ENCODE results near the gene UNC5B.

Gene UNC5B

DNA sequence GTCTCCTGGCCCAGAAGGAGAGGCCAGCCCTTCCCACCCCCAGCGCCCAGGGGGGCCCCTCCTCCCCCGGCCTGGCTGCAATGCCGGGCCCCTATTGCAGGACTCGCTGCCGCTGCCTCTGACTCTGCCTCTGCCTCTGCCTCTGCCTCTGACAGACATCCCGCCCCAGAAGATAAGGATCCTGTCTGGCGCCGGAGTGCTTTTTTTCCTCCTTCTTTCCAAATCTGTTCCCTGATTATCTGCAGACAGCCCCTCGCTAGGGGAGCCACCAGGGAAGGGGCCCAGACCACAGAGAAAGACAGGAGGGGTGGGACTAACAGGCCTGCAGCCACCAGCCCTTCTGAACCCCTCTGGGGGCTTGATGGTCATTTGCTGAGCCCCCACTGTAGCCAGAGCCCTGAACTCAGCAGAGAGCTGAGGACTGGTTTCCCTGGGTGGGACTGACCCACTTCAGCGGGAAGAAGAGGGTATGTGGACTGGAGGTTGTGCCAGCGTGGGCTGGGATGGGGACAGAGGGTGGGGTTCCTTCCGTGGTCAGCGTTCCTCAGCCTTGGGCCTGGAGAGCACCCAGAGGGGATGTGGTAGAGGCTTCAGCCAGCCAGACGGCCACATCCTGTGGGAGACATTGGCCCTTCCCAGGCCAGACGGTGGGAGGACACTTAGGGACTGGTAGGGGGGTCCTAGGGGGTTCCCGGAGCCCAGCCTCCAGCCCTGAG lies 22.8 kb downstream of the UNC5B start:
- TF ChIP-seq GATA1 (IDR thresholded peaks at IDR 0.05; ENCODE audit: low read depth, low read length) (no peak), POLR2A (IDR thresholded peaks at IDR 0.05; ENCODE audit: low read length) (no peak)
- no peak for DNase-seq

DNA sequence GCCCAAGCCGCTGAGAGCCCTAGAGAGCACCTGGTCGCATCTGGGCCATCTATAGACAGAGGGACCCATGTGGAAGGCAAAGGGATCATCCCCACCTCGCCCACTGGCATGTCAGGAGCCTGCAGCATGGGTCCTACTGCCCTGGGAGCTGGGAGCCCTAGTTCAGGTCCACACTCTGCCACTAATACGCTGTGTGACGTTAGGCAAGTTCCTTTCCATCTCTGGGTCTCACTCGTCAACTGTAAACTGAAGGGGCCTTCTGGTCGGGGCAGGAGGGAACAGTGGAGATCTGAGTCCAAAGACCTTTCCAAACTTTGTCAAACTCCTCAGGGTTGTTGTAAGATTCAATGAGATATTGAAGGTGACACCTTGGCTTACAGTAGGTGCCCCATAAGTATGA lies 23.4 kb downstream of the UNC5B start:
- TF ChIP-seq POLR2A (IDR thresholded peaks at IDR 0.05; ENCODE audit: low read length) (no peak), GATA1 (IDR thresholded peaks at IDR 0.05; ENCODE audit: low read depth, low read length) (no peak)

DNA sequence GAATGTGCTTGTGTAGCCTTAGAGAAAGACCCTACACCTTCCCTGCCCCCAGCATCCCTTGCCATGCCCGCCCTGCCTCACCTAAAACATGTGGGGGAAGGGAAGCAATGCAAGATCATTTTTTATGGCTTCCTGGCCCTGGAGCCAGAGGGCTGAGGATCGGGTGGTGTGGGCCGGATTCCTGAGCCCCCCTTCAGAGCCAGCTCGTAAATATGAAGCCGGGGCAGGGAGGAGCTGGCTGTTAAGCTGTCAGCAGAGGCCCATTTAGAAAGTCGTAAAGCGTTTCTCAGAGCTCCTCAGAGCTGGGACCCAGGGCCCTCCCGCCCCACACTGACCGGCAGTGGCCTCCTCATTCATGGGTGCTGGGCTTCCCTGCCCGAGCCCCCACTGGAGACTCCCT lies 23.9 kb downstream of the UNC5B start:
- TF ChIP-seq POLR2A (IDR thresholded peaks at IDR 0.05; ENCODE audit: low read length), result no peak
- TF ChIP-seq GATA1 (IDR thresholded peaks at IDR 0.05; ENCODE audit: low read depth, low read length), result no peak
- DNase-seq, result no peak

More for the DNA sequence above, 23.4 kb downstream of the UNC5B start:
- DNase-seq, result no peak

DNA sequence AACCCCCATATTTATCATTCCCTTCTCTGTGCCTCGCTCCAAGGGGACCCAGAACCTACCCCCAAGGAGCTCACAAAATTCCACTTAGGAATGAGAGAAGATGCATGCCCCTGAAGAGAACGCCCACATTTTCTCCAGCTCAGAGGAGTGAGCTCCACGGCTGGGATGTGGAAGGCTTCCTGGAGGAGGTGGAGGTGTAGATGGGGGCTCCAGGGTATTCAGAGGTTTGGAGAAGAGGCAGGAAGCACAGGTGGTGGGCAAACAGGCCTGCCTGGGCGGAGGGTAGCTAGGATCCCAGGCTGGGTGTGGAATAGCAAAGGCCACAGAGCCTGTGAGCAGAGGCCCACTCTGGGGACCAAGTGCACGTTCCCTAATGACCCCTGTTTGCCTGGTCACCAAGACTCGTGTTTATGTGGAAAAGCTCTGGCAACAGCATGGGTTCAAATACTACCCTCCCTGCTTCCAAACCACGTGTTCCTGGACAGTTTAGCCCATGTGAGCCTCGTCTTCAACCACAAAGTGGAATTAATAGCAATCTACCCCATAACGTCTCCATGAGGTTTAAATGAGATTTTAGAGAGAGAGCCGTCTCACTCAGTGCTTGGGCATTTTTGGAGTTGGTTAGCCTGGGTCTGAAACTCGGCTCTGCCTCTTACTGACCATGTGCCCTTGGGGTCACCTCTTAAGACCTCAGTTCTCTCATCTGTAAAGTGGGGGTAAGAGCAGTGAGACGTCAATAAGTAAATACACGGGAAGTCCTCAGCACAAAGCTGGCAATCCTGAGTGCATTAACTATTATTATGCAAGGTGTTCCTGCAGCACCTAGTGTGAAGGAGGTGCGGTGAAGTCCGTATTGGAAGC lies 24.7 kb downstream of the UNC5B start:
- DNase-seq, result no peak
- TF ChIP-seq POLR2A (IDR thresholded peaks at IDR 0.05; ENCODE audit: low read length), result no peak
- no peak for TF ChIP-seq GATA1 (IDR thresholded peaks at IDR 0.05; ENCODE audit: low read depth, low read length)

DNA sequence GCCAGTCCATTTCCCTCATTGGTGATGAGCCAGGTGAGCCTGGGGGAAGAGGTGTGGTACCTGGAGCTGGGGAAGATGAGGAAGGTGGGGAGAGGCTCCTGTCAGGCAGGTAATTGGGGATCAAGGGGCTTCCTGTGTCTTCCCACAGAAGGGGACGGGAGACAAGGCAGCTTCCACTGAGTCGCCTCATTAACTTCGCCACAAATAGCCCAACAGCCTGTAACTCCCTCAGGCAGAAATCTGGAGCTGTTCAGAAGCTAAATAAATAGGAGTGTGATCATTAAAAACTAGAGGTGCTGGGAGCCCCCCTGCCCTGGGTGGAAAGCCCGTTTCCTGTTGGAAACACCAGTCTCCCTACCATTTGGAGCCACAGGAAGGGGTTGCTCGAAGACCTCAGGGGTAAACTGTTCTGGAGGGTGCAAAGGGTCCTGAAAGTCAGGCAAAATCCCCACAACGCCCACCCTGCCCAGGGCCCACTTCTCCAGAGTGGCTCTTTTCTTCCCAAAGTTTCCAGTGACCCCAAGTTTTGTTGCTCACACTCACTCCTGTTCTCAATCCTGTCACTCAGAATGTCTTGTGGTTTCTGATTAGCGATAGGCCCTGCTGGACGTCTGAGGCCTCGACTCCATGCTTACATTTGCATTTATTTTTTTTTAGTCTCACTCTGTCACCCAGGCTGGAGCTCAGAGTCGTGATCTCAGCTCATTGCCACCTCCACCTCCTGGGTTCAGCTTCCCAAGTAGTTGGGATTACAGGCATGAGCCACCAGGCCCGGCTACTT lies 25.7 kb downstream of the UNC5B start:
- TF ChIP-seq POLR2A (IDR thresholded peaks at IDR 0.05; ENCODE audit: low read length), result no peak
- no peak for DNase-seq

DNA sequence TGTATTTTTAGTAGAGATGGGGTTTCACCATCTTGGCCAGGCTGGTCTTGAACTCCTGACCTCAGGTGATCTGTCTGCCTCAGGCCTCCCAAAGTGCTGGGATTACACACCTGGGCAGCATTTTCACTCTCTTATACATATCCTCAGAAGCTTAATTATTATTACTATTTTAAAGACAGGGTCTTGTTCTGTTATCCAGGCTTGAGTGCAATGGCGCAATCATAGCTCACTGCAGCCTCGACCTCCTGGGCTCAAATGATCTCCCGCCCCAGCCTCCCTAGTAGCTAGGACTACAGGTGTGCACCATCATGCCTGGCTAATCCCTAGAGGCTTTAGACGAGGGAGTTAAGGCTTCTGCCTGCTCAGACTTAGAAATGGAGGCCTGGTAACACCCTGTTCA lies 26.3 kb downstream of the UNC5B start:
- DNase-seq, result no peak
- TF ChIP-seq POLR2A (IDR thresholded peaks at IDR 0.05; ENCODE audit: low read length), result no peak
- no peak for TF ChIP-seq GATA1 (IDR thresholded peaks at IDR 0.05; ENCODE audit: low read depth, low read length)

DNA sequence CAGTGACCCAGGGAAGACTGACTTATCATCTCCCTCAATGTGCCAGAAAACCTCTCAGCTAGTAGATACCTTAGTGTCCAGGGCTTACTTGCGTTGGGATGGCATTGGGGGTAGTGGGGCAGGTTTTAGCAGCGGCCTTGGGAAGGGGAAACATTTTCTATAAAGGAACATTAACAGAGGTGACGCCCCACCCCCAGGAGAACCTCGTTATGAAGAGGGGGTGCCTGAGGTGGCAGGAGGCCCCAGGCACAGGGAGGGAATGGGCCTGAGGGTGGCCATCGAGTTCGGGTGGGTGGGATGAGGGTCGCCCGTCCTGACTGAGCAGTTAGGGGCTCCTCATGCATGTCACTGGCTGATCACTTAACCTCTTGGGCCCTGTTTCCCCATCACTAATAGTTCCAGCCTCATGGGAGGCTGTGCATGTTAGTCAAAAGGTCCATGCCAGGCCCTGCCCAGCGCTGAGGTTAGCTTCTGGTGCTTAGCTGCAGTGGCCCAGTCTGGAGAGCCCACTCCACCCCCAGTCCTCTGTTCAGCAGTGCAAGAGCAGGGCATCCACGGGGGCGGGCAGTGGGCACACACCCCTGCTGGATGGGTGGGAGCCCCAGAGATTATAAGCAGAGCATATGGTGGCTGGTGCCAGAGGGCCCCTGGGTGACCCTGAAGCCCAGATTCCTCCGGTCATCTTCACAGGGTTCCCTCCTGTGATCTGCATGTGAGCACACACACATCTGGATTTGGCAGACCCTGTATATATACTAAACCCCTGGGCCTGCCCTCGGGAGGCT lies 27.0 kb downstream of the UNC5B start:
- TF ChIP-seq GATA1 (IDR thresholded peaks at IDR 0.05; ENCODE audit: low read depth, low read length) (no peak), POLR2A (IDR thresholded peaks at IDR 0.05; ENCODE audit: low read length) (no peak)
- no peak for DNase-seq

DNA sequence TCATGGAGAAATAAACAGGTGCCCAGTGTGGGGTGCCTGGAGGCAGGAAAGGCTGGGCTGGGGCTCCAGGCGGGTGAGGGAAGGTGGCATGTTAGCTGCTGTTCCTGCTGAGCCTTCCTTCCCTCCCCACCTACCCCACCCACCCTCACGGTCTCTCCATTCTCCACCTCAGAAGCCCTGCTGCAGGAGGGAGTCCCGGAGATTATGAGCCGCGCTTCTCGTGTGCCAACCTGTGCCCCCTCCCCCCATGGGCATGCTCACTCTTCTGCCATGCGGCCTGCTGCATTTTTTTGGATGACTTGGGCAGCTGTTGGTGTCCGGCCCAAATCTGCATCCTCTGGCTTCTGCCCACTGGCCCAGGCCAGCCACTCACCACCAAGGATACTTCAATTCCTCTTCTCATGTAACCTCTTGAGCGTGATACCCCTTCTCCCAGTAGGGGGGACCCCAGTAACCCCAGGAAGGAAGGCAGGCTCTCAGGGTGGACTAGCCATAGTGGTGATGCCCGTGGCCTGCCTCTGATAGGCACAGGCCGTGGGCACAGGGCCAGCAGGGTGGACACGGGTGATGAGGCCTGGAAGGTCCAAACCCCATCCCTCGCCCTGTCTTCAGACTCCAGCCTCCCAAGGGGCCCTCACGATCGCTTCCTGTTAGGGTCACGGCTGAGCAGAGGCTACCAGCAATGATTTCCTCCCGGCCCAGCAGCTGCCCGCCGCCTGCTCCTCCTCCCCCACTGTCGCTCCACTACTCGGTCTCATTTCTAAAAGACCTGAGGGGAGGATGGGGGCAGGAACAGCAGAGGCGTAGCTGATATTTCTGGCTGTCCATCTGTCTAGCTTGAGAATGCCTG lies 27.8 kb downstream of the UNC5B start:
- TF ChIP-seq GATA1 (IDR thresholded peaks at IDR 0.05; ENCODE audit: low read depth, low read length) (no peak), POLR2A (IDR thresholded peaks at IDR 0.05; ENCODE audit: low read length) (no peak)
- no peak for DNase-seq

DNA sequence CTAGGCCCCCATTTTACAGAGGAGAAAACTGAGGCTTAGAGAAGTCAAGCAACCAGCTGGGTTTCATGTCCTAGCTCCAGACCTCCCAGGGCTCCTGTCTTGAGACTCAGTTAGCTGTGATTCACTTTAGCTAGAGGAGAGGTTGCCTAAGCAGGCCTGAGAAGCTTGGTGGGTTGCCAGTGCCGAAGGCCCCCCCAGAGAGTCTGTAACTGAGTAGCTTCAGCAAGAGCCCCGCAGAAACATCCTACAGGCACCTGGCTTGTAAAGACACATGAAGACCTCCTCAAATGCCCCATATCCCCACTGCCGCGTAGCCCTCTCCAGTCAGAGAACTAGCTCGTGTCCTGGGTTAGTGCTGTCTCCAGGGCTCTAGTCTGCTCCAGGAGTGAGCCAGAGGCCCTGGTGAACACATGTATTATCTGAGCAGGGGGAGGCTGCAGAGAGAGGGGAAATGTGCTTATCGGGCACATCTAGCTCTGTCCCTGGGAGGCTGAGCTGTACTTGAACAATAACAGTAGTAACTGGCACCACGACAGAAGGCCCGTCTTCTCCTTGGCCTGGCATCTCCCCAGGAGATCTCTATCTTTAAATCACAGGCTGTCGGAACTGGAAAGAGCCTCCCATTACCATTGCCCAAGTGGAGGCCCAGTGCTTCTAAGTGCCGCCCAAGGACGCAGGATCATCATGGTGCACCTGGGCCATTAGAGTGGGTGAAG lies 28.9 kb downstream of the UNC5B start:
- no peak for DNase-seq
- TF ChIP-seq POLR2A (IDR thresholded peaks at IDR 0.05; ENCODE audit: low read length) (no peak), GATA1 (IDR thresholded peaks at IDR 0.05; ENCODE audit: low read depth, low read length) (no peak)

DNA sequence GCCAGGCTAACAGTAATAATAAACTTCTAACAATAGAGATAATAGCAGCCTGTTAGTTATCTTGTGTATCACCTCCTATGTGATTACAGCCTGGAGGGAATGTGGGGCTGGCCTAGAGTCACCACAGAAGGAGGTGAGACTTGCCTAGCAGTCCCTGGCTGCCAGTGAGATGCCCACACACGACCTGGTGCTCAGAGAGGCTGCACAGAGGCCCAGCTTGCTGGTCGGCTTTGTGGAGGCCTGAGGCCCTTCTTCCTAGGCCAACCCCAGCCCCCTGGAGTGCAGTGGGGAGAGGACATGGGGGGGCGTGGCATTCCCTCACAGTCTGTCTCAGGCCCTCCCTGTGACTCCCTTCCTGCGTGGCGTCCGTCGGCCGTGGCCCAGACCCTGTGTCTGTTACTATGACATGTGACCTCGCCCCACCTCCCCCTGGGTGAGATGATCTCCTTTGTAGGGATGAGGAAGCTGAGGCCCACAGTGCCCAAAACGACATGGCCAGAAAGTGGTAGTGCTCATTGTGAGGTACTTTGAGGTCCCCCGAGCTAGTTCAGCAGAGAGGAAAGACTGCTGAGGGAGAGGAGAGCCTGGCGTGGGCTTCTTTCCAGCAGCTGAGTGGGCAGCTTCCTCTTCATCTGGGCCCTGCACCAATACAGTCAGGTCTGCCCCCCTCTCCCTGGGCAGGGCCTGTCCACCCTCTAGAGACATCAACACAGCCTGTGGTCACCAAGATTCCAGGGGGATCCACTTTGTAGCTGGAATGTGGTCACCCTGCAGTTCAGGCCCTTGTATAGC lies 29.7 kb downstream of the UNC5B start:
- TF ChIP-seq POLR2A (IDR thresholded peaks at IDR 0.05; ENCODE audit: low read length), result no peak
- TF ChIP-seq GATA1 (IDR thresholded peaks at IDR 0.05; ENCODE audit: low read depth, low read length), result no peak
- DNase-seq, result no peak

DNA sequence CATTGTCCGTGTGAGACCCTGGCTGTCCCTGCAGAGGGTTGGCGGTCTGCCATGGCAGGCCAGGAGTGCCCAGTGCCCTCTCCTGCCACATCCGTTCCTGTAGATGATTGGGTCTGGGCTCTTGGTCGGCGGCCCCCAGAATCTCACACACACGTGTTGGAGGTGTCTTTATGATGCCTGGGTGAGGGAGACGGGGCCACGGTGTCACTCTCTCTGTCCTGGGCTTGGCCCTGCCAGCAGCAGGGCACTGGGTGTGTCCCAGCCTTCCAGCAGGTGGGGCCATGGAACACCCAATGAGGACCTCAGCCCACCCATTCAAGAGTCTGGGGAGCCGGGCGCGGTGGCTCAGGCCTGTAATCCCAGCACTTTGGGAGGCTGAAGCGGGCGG lies 30.2 kb downstream of the UNC5B start:
- no peak for DNase-seq

More for the DNA sequence above, 30.2 kb downstream of the UNC5B start:
- TF ChIP-seq GATA1 (IDR thresholded peaks at IDR 0.05; ENCODE audit: low read depth, low read length) (no peak), POLR2A (IDR thresholded peaks at IDR 0.05; ENCODE audit: low read length) (no peak)
